HG03108 (cell line): ENCODE measurements around the gene DAP.
A peak's percentile ranks its signal among the peaks of the same experiment; 100 is the strongest.
"Not testable (repeated sequence)": the region's sequence is repeated elsewhere in the genome, so short reads cannot be mapped to it uniquely, and the experiment has no call there.

Source experiments
- ATAC-seq: cut with Tn5 transposase; IDR thresholded peaks from one replicate; pipeline ENCODE4 v1.9.1; 2021; ENCODE audit warnings: moderate library complexity; ENCODE audit not compliant: unreplicated experiment

Gene DAP

GRCh38 chr5:10735569-10736276, 25.3 kb downstream of the DAP start:
- peak; percentile 70 for ATAC-seq

- ATAC-seq, result no peak
These were observed 26.1 kb downstream of the DAP start for GRCh38 chr5:10734832-10735523.

GRCh38 chr5:10734037-10734709, 26.9 kb downstream of the DAP start:
- ATAC-seq, result no peak

GRCh38 chr5:10733426-10733825, 27.6 kb downstream of the DAP start:
- ATAC-seq, result no peak

GRCh38 chr5:10731913-10732312, 29.1 kb downstream of the DAP start:
- no peak for ATAC-seq

GRCh38 chr5:10730043-10730351, 31.0 kb downstream of the DAP start:
- ATAC-seq, result no peak

GRCh38 chr5:10729320-10730042, 31.6 kb downstream of the DAP start:
- ATAC-seq, result no peak

GRCh38 chr5:10728679-10729078, 32.4 kb downstream of the DAP start:
- ATAC-seq, result no peak

GRCh38 chr5:10727861-10728260, 33.2 kb downstream of the DAP start:
- ATAC-seq, result no peak

- peak; percentile 85 for ATAC-seq
These were observed 34.0 kb downstream of the DAP start for GRCh38 chr5:10726913-10727517.

- no peak for ATAC-seq
These were observed 34.7 kb downstream of the DAP start for GRCh38 chr5:10726179-10726912.

GRCh38 chr5:10725636-10726035, 35.4 kb downstream of the DAP start:
- ATAC-seq, result no peak

GRCh38 chr5:10724781-10725507, 36.1 kb downstream of the DAP start:
- no peak for ATAC-seq

- ATAC-seq, result no peak
These were observed 37.5 kb downstream of the DAP start for GRCh38 chr5:10723514-10723913.

GRCh38 chr5:10720766-10721165, 40.3 kb downstream of the DAP start:
- not testable (repeated sequence) for ATAC-seq

- no peak for ATAC-seq
These were observed 41.1 kb downstream of the DAP start for GRCh38 chr5:10719965-10720364.

- not testable (repeated sequence) for ATAC-seq
These were observed 42.4 kb downstream of the DAP start for GRCh38 chr5:10718617-10719016.

GRCh38 chr5:10716825-10717224, 44.2 kb downstream of the DAP start:
- ATAC-seq, result not testable (repeated sequence)

GRCh38 chr5:10715605-10716290, 45.3 kb downstream of the DAP start:
- ATAC-seq, result no peak
